Medulla oblongata (tissue), 1 donor: ENCODE measurements around the gene DNAJC11.

Experiments used
- DNase-seq: peaks from one replicate; pipeline ENCODE4 v3.0.0-alpha.2; 2015; ENCODE audit errors: extremely low spot score

The DNAJC11 gene

GRCh38 chr1:6585081-6585722 is 116.4 kb downstream of the DNAJC11 start:
- no peak for DNase-seq
